ENCODE data around the gene FADS6. TPM values are rescaled to one million over a fixed set of nuclear protein-coding genes. Genes with fewer than 3 reads are reported as not detected.
"Not testable (repeated sequence)": the region's sequence is repeated elsewhere in the genome, so short reads cannot be mapped to it uniquely, and the experiment has no call there.

The FADS6 gene
- total and polyA plus RNA-seq, 3 experiments from 2014 or later, result not detected

- Mint-ChIP-seq H3K27ac (peak overlapping the region in 1 of 8 donors; percentile 24), H3K4me3 (no peak overlapping the region), H3K36me3 (no peaks in the 10 kb centered on the region), H3K4me1 (peaks cover 0 to 16% (median 1%) of the 10 kb centered on the region in 3 donors), H3K27me3 (peaks cover 22 to 49% of the 10 kb centered on the region in 2 donors), H3K9me3 (no peaks in the 10 kb centered on the region)
- DNase-seq, result no peak
- ChIA-PET POLR2A (no interaction called here), CTCF (interaction anchor here (3.5 kb wide), 1 partner anchor 39 kb away, joined by 14 read pairs; no protein-coding TSS in a partner anchor)
- no peaks in the 10 kb centered on the region for H3K9me3 ChIP-seq (ENCODE audit: low read length)
- no peak overlapping the region for H3K27ac ChIP-seq (ENCODE audit: low read depth, low read length)
- no peak overlapping the region for H3K4me3 ChIP-seq (ENCODE audit: low read length)
- no peaks in the 10 kb centered on the region for H3K36me3 ChIP-seq (ENCODE audit: insufficient read depth, low read length)
- H3K27me3 ChIP-seq (ENCODE audit: insufficient read depth, low read length, poor library complexity, severe bottlenecking), result peaks cover 15% of the 10 kb centered on the region
- H3K4me1 ChIP-seq (ENCODE audit: insufficient read depth, low read length), result peaks cover 2% of the 10 kb centered on the region
Observed at GRCh38 chr17:74918906-74919305, 25.5 kb upstream of the FADS6 start.

GRCh38 chr17:74917430-74917829 is 24.0 kb upstream of the FADS6 start:
- peaks cover 14 to 42% of the 10 kb centered on the region in 2 donors for H3K27me3 Mint-ChIP-seq
- no peaks in the 10 kb centered on the region for H3K9me3 Mint-ChIP-seq
- no peak overlapping the region for H3K4me3 ChIP-seq (ENCODE audit: low read length)
- H3K4me3 Mint-ChIP-seq, result no peak overlapping the region
- peaks cover 7% of the 10 kb centered on the region for H3K27me3 ChIP-seq (ENCODE audit: insufficient read depth, low read length, poor library complexity, severe bottlenecking)
- H3K9me3 ChIP-seq (ENCODE audit: low read length), result no peaks in the 10 kb centered on the region
- ChIA-PET CTCF (no interaction called here), POLR2A (no interaction called here)
- H3K4me1 ChIP-seq (ENCODE audit: insufficient read depth, low read length), result no peaks in the 10 kb centered on the region
- H3K4me1 Mint-ChIP-seq, result peaks cover 0 to 4% (median 0%) of the 10 kb centered on the region in 3 donors
- no peaks in the 10 kb centered on the region for H3K36me3 ChIP-seq (ENCODE audit: insufficient read depth, low read length)
- DNase-seq, result no peak
- no peaks in the 10 kb centered on the region for H3K36me3 Mint-ChIP-seq
- no peak overlapping the region for H3K27ac Mint-ChIP-seq
- no peak overlapping the region for H3K27ac ChIP-seq (ENCODE audit: low read depth, low read length)

- Histone ChIP-seq H3K4me3 (ENCODE audit: low read length) (no peak overlapping the region), H3K27me3 (ENCODE audit: insufficient read depth, low read length, poor library complexity, severe bottlenecking) (peaks cover 4% of the 10 kb centered on the region), H3K36me3 (ENCODE audit: insufficient read depth, low read length) (no peaks in the 10 kb centered on the region), H3K27ac (ENCODE audit: low read depth, low read length) (no peak overlapping the region), H3K9me3 (ENCODE audit: low read length) (no peaks in the 10 kb centered on the region), H3K4me1 (ENCODE audit: insufficient read depth, low read length) (no peaks in the 10 kb centered on the region)
- H3K27me3 Mint-ChIP-seq, result peaks cover 11 to 37% of the 10 kb centered on the region in 2 donors
- no peaks in the 10 kb centered on the region for H3K9me3 Mint-ChIP-seq
- H3K27ac Mint-ChIP-seq, result peak overlapping the region in 1 of 8 donors; percentile 65
- DNase-seq, result no peak
- CTCF ChIA-PET, result no interaction called here
- no peak overlapping the region for H3K4me3 Mint-ChIP-seq
- peaks cover 0 to 3% (median 0%) of the 10 kb centered on the region in 3 donors for H3K4me1 Mint-ChIP-seq
- POLR2A ChIA-PET, result no interaction called here
- H3K36me3 Mint-ChIP-seq, result no peaks in the 10 kb centered on the region
Observed at GRCh38 chr17:74916851-74917199, 23.4 kb upstream of the FADS6 start.

GRCh38 chr17:74916136-74916850 is 22.9 kb upstream of the FADS6 start:
- no peak overlapping the region for H3K27ac Mint-ChIP-seq
- no peaks in the 10 kb centered on the region for H3K27me3 ChIP-seq (ENCODE audit: insufficient read depth, low read length, poor library complexity, severe bottlenecking)
- CTCF ChIA-PET, result no interaction called here
- POLR2A ChIA-PET, result no interaction called here
- peaks cover 0 to 3% (median 0%) of the 10 kb centered on the region in 3 donors for H3K4me1 Mint-ChIP-seq
- no peaks in the 10 kb centered on the region for H3K36me3 Mint-ChIP-seq
- no peak for DNase-seq
- no peaks in the 10 kb centered on the region for H3K4me1 ChIP-seq (ENCODE audit: insufficient read depth, low read length)
- no peak overlapping the region for H3K4me3 Mint-ChIP-seq
- H3K9me3 ChIP-seq (ENCODE audit: low read length), result no peaks in the 10 kb centered on the region
- no peaks in the 10 kb centered on the region for H3K36me3 ChIP-seq (ENCODE audit: insufficient read depth, low read length)
- H3K27me3 Mint-ChIP-seq, result peaks cover 11 to 32% of the 10 kb centered on the region in 2 donors
- no peaks in the 10 kb centered on the region for H3K9me3 Mint-ChIP-seq
- H3K27ac ChIP-seq (ENCODE audit: low read depth, low read length), result no peak overlapping the region
- H3K4me3 ChIP-seq (ENCODE audit: low read length), result no peak overlapping the region

- DNase-seq; H3K4me1 ChIP-seq (ENCODE audit: insufficient read depth, low read length); H3K27ac ChIP-seq (ENCODE audit: low read depth, low read length); H3K27me3 ChIP-seq (ENCODE audit: insufficient read depth, low read length, poor library complexity, severe bottlenecking); H3K9me3 Mint-ChIP-seq; H3K27ac Mint-ChIP-seq; H3K4me3 ChIP-seq (ENCODE audit: low read length); H3K36me3 Mint-ChIP-seq; H3K36me3 ChIP-seq (ENCODE audit: insufficient read depth, low read length); H3K9me3 ChIP-seq (ENCODE audit: low read length); H3K4me3 Mint-ChIP-seq; H3K4me1 Mint-ChIP-seq; POLR2A ChIA-PET; CTCF ChIA-PET: not testable (repeated sequence)
- peaks cover 3 to 14% of the 10 kb centered on the region in 2 donors for H3K27me3 Mint-ChIP-seq
Observed at GRCh38 chr17:74911423-74911822, 18.0 kb upstream of the FADS6 start.

GRCh38 chr17:74909097-74909496 is 15.7 kb upstream of the FADS6 start:
- H3K27me3 ChIP-seq (ENCODE audit: insufficient read depth, low read length, poor library complexity, severe bottlenecking); H3K27ac ChIP-seq (ENCODE audit: low read depth, low read length); H3K4me3 Mint-ChIP-seq; POLR2A ChIA-PET; H3K4me1 ChIP-seq (ENCODE audit: insufficient read depth, low read length); DNase-seq; H3K4me1 Mint-ChIP-seq; CTCF ChIA-PET; H3K36me3 Mint-ChIP-seq; H3K36me3 ChIP-seq (ENCODE audit: insufficient read depth, low read length); H3K9me3 ChIP-seq (ENCODE audit: low read length); H3K27ac Mint-ChIP-seq; H3K4me3 ChIP-seq (ENCODE audit: low read length); H3K9me3 Mint-ChIP-seq: not testable (repeated sequence)
- H3K27me3 Mint-ChIP-seq, result peaks cover 1 to 17% of the 10 kb centered on the region in 2 donors

GRCh38 chr17:74907012-74907411 is 13.6 kb upstream of the FADS6 start:
- DNase-seq, result no peak
- no peaks in the 10 kb centered on the region for H3K4me1 Mint-ChIP-seq
- CTCF ChIA-PET, result no interaction called here
- no peaks in the 10 kb centered on the region for H3K4me1 ChIP-seq (ENCODE audit: insufficient read depth, low read length)
- no peak overlapping the region for H3K27ac ChIP-seq (ENCODE audit: low read depth, low read length)
- peaks cover 0 to 2% (median 0%) of the 10 kb centered on the region in 5 donors for H3K9me3 Mint-ChIP-seq
- no peaks in the 10 kb centered on the region for H3K9me3 ChIP-seq (ENCODE audit: low read length)
- H3K36me3 ChIP-seq (ENCODE audit: insufficient read depth, low read length), result no peaks in the 10 kb centered on the region
- no peak overlapping the region for H3K4me3 Mint-ChIP-seq
- no peak overlapping the region for H3K27ac Mint-ChIP-seq
- H3K27me3 ChIP-seq (ENCODE audit: insufficient read depth, low read length, poor library complexity, severe bottlenecking), result no peaks in the 10 kb centered on the region
- no peak overlapping the region for H3K4me3 ChIP-seq (ENCODE audit: low read length)
- peaks cover 2 to 32% of the 10 kb centered on the region in 2 donors for H3K27me3 Mint-ChIP-seq
- POLR2A ChIA-PET, result no interaction called here
- H3K36me3 Mint-ChIP-seq, result no peaks in the 10 kb centered on the region

GRCh38 chr17:74906214-74906793 is 12.9 kb upstream of the FADS6 start:
- H3K4me3 Mint-ChIP-seq; H3K4me3 ChIP-seq (ENCODE audit: low read length); H3K4me1 Mint-ChIP-seq; H3K27ac ChIP-seq (ENCODE audit: low read depth, low read length); H3K36me3 ChIP-seq (ENCODE audit: insufficient read depth, low read length); H3K36me3 Mint-ChIP-seq; H3K4me1 ChIP-seq (ENCODE audit: insufficient read depth, low read length); POLR2A ChIA-PET; H3K9me3 Mint-ChIP-seq; CTCF ChIA-PET; DNase-seq; H3K9me3 ChIP-seq (ENCODE audit: low read length); H3K27me3 ChIP-seq (ENCODE audit: insufficient read depth, low read length, poor library complexity, severe bottlenecking): not testable (repeated sequence)
- peaks cover 2 to 39% of the 10 kb centered on the region in 2 donors for H3K27me3 Mint-ChIP-seq
- peak overlapping the region in 1 of 8 donors; percentile 56 for H3K27ac Mint-ChIP-seq
